ENCODE results near the gene FGGY.

DNA sequence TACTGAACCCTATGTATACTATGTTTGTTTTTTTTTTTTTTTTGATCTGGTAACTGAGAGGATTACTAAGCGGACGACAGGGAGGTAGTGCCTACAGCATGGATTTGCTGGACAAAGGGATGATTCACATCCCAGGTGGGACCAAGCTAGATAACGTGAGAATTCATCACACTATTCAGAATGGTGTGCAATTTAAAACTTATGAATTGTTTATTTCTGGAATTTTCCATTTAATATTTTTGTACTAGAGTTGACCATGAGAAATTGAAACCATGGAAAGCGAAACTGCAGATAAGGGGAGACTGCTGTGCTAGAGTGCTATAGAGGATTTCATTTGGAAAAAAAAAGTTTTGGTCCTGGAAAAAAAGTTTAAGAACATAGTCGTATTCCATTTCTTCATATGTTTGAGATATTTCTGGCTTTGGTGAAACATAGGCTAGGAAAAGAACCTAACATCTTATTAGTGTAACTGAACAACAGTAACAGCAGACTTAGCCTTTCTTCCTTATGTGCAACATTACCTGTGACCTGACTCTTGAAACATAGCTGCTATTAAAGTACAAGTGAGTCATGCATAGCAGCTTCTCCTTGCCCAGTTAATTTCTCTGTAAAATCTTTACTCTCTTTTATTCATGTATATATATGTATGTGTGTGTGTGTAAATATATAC is 202.5 kb downstream of the FGGY start:
- TF ChIP-seq, protein P1, sequence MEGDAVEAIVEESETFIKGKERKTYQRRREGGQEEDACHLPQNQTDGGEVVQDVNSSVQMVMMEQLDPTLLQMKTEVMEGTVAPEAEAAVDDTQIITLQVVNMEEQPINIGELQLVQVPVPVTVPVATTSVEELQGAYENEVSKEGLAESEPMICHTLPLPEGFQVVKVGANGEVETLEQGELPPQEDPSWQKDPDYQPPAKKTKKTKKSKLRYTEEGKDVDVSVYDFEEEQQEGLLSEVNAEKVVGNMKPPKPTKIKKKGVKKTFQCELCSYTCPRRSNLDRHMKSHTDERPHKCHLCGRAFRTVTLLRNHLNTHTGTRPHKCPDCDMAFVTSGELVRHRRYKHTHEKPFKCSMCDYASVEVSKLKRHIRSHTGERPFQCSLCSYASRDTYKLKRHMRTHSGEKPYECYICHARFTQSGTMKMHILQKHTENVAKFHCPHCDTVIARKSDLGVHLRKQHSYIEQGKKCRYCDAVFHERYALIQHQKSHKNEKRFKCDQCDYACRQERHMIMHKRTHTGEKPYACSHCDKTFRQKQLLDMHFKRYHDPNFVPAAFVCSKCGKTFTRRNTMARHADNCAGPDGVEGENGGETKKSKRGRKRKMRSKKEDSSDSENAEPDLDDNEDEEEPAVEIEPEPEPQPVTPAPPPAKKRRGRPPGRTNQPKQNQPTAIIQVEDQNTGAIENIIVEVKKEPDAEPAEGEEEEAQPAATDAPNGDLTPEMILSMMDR (IDR thresholded peaks at IDR 0.05; ENCODE audit: low read depth, low read length): no peak
- no peak for TF ChIP-seq POLR2A (IDR thresholded peaks at IDR 0.05; ENCODE audit: extremely low read depth, insufficient read length)
- TF ChIP-seq, protein P2, sequence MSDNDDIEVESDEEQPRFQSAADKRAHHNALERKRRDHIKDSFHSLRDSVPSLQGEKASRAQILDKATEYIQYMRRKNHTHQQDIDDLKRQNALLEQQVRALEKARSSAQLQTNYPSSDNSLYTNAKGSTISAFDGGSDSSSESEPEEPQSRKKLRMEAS (IDR thresholded peaks at IDR 0.05; ENCODE audit: low read depth, low read length): no peak
